Nephron progenitor cell (in vitro differentiated cells): ENCODE results near the gene ASAP2.

Experiments
- DNase-seq: peaks from one replicate; pipeline ENCODE4 v3.0.0; 2021
- H3K27ac Mint-ChIP-seq: 2 replicates; pipeline ENCODE4 v1.8.0; 2021; ENCODE audit warnings: mild to moderate bottlenecking, moderate library complexity, mixed read lengths
- H3K27me3 Mint-ChIP-seq: 2 replicates; pipeline ENCODE4 v1.8.0; 2021; ENCODE audit warnings: mild to moderate bottlenecking, low read depth, mixed read lengths; ENCODE audit not compliant: poor library complexity
- H3K36me3 Mint-ChIP-seq: 2 replicates; pipeline ENCODE4 v1.8.0; 2021; ENCODE audit warnings: low read depth, mixed read lengths
- H3K4me1 Mint-ChIP-seq: 2 replicates; pipeline ENCODE4 v1.8.0; 2021; ENCODE audit warnings: mixed read lengths
- H3K4me3 Mint-ChIP-seq: 2 replicates; pipeline ENCODE4 v1.8.0; 2021; ENCODE audit warnings: mild to moderate bottlenecking, moderate library complexity, mixed read lengths
- H3K9me3 Mint-ChIP-seq: 2 replicates; pipeline ENCODE4 v1.8.0; 2021; ENCODE audit warnings: mild to moderate bottlenecking, moderate library complexity, mixed read lengths
- TF ChIP-seq, protein P1 (sequence below): fragments of 200-600 bp; sonication (generic); IDR thresholded peaks from 2 replicates; pipeline ENCODE4 v1.5.0; 2021; ENCODE audit warnings: antibody characterized with exemption

ASAP2 gene

DNA sequence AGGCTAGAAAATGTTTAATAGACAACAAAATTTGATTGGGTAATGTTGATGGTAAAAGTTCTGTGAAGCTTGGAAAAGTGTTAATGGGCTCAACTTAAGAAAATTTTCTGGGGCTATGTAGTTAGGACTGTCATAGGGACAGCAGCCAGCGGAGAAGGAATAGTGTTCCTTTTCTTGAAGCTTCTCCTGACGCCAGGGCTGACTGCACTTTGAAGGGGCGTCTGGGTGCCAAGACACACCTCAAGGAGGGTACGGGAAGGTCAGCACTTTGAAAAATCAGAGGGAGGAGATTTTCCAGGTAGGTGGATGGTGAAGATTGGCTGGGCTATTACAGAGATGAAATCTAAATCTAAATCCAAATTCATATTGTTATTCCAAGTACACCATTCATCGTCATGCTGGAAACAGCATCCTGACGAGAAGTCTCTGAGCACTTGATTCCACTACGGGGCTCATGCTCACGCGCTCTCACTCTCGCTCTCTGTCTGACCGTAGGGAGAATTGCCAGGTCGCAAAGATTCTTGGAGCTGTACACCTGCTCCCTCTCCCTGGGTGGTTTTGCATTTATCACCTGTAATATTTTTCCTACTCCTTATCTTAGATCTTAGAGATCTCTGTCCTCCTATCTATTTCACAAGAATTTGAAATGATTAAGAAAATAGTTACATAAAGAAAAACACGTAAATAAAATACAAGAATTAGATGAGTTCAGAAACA is 125.7 kb downstream of the ASAP2 start:
- TF ChIP-seq, protein P1, sequence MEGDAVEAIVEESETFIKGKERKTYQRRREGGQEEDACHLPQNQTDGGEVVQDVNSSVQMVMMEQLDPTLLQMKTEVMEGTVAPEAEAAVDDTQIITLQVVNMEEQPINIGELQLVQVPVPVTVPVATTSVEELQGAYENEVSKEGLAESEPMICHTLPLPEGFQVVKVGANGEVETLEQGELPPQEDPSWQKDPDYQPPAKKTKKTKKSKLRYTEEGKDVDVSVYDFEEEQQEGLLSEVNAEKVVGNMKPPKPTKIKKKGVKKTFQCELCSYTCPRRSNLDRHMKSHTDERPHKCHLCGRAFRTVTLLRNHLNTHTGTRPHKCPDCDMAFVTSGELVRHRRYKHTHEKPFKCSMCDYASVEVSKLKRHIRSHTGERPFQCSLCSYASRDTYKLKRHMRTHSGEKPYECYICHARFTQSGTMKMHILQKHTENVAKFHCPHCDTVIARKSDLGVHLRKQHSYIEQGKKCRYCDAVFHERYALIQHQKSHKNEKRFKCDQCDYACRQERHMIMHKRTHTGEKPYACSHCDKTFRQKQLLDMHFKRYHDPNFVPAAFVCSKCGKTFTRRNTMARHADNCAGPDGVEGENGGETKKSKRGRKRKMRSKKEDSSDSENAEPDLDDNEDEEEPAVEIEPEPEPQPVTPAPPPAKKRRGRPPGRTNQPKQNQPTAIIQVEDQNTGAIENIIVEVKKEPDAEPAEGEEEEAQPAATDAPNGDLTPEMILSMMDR, result no peak
- H3K27me3 Mint-ChIP-seq, result no peaks in the 10 kb centered on the region
- DNase-seq, result no peak
- H3K4me3 Mint-ChIP-seq, result no peak overlapping the region
- H3K27ac Mint-ChIP-seq, result peak overlapping the region; percentile 56
- H3K9me3 Mint-ChIP-seq, result no peaks in the 10 kb centered on the region
- H3K36me3 Mint-ChIP-seq, result peaks cover 31% of the 10 kb centered on the region
- peaks cover 68% of the 10 kb centered on the region for H3K4me1 Mint-ChIP-seq

DNA sequence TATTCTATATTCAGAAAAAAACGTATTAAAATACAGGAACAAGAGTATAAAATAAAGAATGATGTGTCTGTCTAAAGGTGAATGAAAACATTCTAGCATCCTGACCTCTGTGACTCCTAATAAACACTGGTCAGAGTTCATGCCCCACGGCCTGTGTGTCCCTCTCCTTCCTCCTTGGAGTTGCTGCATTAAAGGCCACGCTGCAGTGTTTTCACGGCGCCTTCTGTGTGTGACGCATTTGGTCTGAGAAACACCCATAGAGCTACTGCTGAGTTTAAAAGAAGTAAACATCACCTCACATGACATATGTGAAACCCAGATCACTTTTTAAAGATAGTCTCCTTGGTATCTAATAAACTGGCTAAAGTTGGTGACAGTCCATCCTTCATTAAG is 126.2 kb downstream of the ASAP2 start:
- no peak for DNase-seq
- Mint-ChIP-seq H3K27me3 (no peaks in the 10 kb centered on the region), H3K4me3 (no peak overlapping the region), H3K9me3 (no peaks in the 10 kb centered on the region), H3K4me1 (peaks cover 74% of the 10 kb centered on the region), H3K36me3 (peaks cover 30% of the 10 kb centered on the region), H3K27ac (peak overlapping the region; percentile 11)
- TF ChIP-seq, protein P1, result no peak

DNA sequence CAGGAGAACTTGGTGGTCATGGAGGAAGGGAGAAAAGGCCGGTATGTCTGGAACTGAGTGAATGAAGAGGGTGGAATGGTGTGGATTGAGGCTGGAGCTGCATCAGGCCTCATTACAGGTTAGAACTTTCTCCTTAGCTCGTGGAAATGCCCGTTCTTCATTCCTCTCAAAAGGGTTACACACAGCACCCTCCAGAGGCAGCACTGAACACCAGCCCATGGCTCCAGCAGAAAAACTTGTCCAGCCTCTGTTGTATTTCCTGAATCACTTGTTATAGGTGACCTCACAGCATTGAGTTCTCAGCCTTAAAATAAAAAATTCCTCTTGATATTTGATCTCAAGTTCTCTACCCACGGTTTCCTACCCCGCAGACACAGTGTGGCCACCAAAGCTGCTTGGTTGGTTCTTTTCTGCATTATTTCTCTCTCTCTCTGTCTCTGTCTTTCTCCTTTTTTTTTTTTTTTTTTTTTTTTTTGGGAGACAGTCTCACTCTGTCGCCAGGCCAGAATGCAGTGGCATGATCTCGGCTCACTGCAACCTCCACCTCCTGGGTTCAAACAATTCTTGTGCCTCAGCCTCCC is 127.1 kb downstream of the ASAP2 start:
- peaks cover 3% of the 10 kb centered on the region for H3K27me3 Mint-ChIP-seq
- DNase-seq, result peak; percentile 35
- H3K9me3 Mint-ChIP-seq, result no peaks in the 10 kb centered on the region
- H3K4me3 Mint-ChIP-seq, result no peak overlapping the region
- peak overlapping the region; percentile 11 for H3K27ac Mint-ChIP-seq
- H3K4me1 Mint-ChIP-seq, result peaks cover 79% of the 10 kb centered on the region
- peaks cover 31% of the 10 kb centered on the region for H3K36me3 Mint-ChIP-seq
- TF ChIP-seq, protein P1, result peak; percentile 23

DNA sequence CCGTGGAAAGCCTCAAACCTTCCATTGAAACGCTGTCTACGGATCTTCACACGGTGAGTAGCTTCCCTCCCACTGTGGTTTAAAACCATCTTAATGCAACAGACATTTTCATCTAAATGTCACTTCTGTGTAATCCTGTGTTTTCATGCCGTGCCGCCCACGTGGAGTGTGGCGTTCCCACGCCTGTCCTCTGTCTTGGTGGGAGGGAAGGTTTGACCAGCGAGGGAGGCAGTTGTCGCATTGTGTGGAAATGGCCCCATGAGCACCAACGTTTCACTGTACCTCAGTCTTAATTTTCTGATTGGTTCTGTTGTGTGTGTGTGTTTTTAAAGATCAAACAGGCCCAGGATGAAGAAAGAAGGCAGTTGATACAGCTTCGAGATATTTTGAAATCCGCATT is 128.1 kb downstream of the ASAP2 start:
- TF ChIP-seq, protein P1, result no peak
- no peak for DNase-seq
- Mint-ChIP-seq H3K4me3 (no peak overlapping the region), H3K4me1 (peaks cover 76% of the 10 kb centered on the region), H3K27me3 (peaks cover 3% of the 10 kb centered on the region), H3K9me3 (no peaks in the 10 kb centered on the region), H3K36me3 (peaks cover 30% of the 10 kb centered on the region), H3K27ac (no peak overlapping the region)

DNA sequence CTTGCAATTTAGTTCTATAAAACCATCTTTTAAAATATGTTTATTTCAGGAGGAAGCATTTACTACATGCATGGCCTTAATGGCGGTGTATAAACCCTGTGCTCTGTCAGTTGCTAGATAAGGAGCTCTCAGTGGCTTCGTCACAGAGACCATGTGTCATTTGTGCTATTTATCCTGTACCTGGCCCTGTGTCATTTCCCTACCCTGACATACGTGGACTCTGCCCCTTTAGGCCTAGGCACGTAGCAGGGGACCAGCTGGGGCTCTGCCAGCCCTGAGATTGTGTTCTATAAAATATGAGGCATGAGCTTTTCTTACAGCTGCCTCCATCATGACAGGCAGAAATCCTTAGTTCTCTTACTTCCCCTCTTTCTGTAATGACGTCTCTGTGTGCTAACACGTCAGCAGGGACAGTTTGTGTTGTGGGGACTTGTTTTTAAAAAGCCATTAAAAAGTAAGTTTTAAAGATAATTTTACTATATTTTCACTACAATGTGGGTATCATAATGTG is 128.8 kb downstream of the ASAP2 start:
- TF ChIP-seq, protein P1, result no peak
- Mint-ChIP-seq H3K27ac (no peak overlapping the region), H3K4me1 (peaks cover 72% of the 10 kb centered on the region), H3K9me3 (no peaks in the 10 kb centered on the region), H3K27me3 (peaks cover 3% of the 10 kb centered on the region), H3K36me3 (peaks cover 32% of the 10 kb centered on the region), H3K4me3 (no peak overlapping the region)
- DNase-seq, result no peak

DNA sequence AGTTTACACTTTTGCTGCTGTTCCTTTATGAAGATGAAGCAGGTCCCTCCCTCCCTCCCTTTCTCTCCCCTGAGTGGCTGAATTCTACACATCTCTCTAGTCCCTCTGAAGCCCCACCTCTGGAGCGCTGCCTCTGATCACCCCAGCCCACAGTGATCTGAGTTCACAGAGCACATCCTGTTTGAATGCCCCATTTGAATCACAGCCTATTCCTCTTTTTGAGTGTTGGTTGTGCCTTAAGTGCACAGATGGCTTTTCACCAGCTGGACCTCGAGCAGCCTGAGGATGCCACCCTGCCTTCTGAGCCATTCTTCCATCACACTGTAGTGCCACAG is 129.6 kb downstream of the ASAP2 start:
- TF ChIP-seq, protein P1, result no peak
- H3K36me3 Mint-ChIP-seq, result peaks cover 40% of the 10 kb centered on the region
- H3K4me3 Mint-ChIP-seq, result no peak overlapping the region
- H3K27ac Mint-ChIP-seq, result peak overlapping the region; percentile 98
- DNase-seq, result no peak
- H3K9me3 Mint-ChIP-seq, result no peaks in the 10 kb centered on the region
- peaks cover 3% of the 10 kb centered on the region for H3K27me3 Mint-ChIP-seq
- peaks cover 69% of the 10 kb centered on the region for H3K4me1 Mint-ChIP-seq
